HepG2 (cell line): ENCODE results near the gene ZFR2. TPM values are rescaled to one million over a fixed set of nuclear protein-coding genes. Genes with fewer than 3 reads are reported as not detected.
A peak's percentile ranks its signal among the peaks of the same experiment; 100 is the strongest.

Experiments used
- ATM ChIP-seq: fragments of 450-650 bp; IDR thresholded peaks from 2 replicates; pipeline ENCODE4 v1.7.1; 2017; ENCODE audit warnings: mild to moderate bottlenecking, borderline replicate concordance
- DR1 ChIP-seq: sonication (generic); formaldehyde crosslinking; IDR thresholded peaks from 2 replicates; pipeline ENCODE4 v1.8.0; 2021; ENCODE audit warnings: mild to moderate bottlenecking, missing genetic modification reagents, inconsistent platforms
- HDAC1 ChIP-seq: sonication (generic); formaldehyde crosslinking; IDR thresholded peaks from 2 replicates; pipeline ENCODE4 v1.5.1; 2020; ENCODE audit warnings: mild to moderate bottlenecking, missing genetic modification reagents
- HES4 ChIP-seq: sonication (generic); formaldehyde crosslinking; IDR thresholded peaks from 2 replicates; pipeline ENCODE4 v1.9.0; 2021; ENCODE audit warnings: mild to moderate bottlenecking, missing genetic modification reagents, borderline replicate concordance
- MYC ChIP-seq: sonication (generic); formaldehyde crosslinking; IDR thresholded peaks from 2 replicates; pipeline ENCODE4 v1.9.0; 2021; ENCODE audit warnings: missing genetic modification reagents, borderline replicate concordance
- PRDM15 ChIP-seq: sonication (generic); formaldehyde crosslinking; IDR thresholded peaks from 2 replicates; pipeline ENCODE4 v1.4.0; 2020; ENCODE audit warnings: missing genetic modification reagents
- SRSF9 ChIP-seq: fragments of 200-400 bp; formaldehyde crosslinking; IDR thresholded peaks from 2 replicates; pipeline ENCODE4 v1.6.1; 2018; ENCODE audit warnings: borderline replicate concordance, mild to moderate bottlenecking, low read depth, low read length; ENCODE audit not compliant: insufficient read depth, poor library complexity, severe bottlenecking
- ZFY ChIP-seq: sonication (generic); formaldehyde crosslinking; IDR thresholded peaks from 2 replicates; pipeline ENCODE4 v1.4.0; 2020; ENCODE audit warnings: missing genetic modification reagents
- ZNF619 ChIP-seq: sonication (generic); formaldehyde crosslinking; IDR thresholded peaks from 2 replicates; pipeline ENCODE4 v1.4.0; 2020; ENCODE audit warnings: mild to moderate bottlenecking, missing genetic modification reagents
- ZNF672 ChIP-seq: sonication (generic); formaldehyde crosslinking; IDR thresholded peaks from 2 replicates; pipeline ENCODE4 v1.8.1; 2022; ENCODE audit warnings: missing genetic modification reagents
- ZNF7 ChIP-seq: IDR thresholded peaks from 2 replicates; pipeline ENCODE4 v1.6.1; 2016; ENCODE audit warnings: missing biosample characterization, missing genetic modification reagents
- polyA plus RNA-seq, 8 experiments: library from polyadenylated mRNA; depleted of rRNA in 3 of 8; stranded (reverse) in 7 of 8; unstranded in 1 of 8; fragments of >200 nt; fragmentation: Illumina TruSeq in 4 of 8; extraction: Trizol in 4 of 8; gene quantifications; 2 replicates each; pipeline versions ENCODE4 v1.2.1 to v1.2.3, GENCODE V29; 2011 to 2016; ENCODE audit warnings: low read depth in 4 of 8, missing spikeins in 1 of 8, mixed read lengths in 1 of 8; ENCODE audit not compliant: insufficient read depth in 1 of 8
- total RNA-seq, 5 experiments: library from RNA; depleted of rRNA; stranded (reverse); fragments of >200 nt; fragmentation: Illumina TruSeq; extraction: Trizol; gene quantifications; 2 replicates each; pipeline ENCODE4 v1.2.3, GENCODE V29; 2016; ENCODE audit warnings: low read depth in 1 of 5
- TF ChIP-seq, protein P1 (sequence below): sonication (generic); formaldehyde crosslinking; IDR thresholded peaks from 2 replicates; pipeline ENCODE4 v1.4.0; 2020; ENCODE audit warnings: missing genetic modification reagents
- TF ChIP-seq, protein P2 (sequence below): sonication (generic); formaldehyde crosslinking; IDR thresholded peaks from 2 replicates; pipeline ENCODE4 v1.5.0; 2020; ENCODE audit warnings: missing genetic modification reagents
- TF ChIP-seq, protein P3 (sequence below): IDR thresholded peaks from 2 replicates; pipeline ENCODE4 v1.6.1; 2018; ENCODE audit warnings: missing genetic modification reagents
- TF ChIP-seq, protein P4 (sequence below): sonication (generic); formaldehyde crosslinking; IDR thresholded peaks from 2 replicates; pipeline ENCODE4 v1.5.1; 2020; ENCODE audit warnings: missing genetic modification reagents, mild to moderate bottlenecking, borderline replicate concordance

Gene ZFR2
- total and polyA plus RNA-seq, 2 of the 13 experiments (the other 11 are each of a cell fraction or from before 2014, with no cell fraction given) = 0.37 to 0.69 TPM

- TF ChIP-seq, protein P1, sequence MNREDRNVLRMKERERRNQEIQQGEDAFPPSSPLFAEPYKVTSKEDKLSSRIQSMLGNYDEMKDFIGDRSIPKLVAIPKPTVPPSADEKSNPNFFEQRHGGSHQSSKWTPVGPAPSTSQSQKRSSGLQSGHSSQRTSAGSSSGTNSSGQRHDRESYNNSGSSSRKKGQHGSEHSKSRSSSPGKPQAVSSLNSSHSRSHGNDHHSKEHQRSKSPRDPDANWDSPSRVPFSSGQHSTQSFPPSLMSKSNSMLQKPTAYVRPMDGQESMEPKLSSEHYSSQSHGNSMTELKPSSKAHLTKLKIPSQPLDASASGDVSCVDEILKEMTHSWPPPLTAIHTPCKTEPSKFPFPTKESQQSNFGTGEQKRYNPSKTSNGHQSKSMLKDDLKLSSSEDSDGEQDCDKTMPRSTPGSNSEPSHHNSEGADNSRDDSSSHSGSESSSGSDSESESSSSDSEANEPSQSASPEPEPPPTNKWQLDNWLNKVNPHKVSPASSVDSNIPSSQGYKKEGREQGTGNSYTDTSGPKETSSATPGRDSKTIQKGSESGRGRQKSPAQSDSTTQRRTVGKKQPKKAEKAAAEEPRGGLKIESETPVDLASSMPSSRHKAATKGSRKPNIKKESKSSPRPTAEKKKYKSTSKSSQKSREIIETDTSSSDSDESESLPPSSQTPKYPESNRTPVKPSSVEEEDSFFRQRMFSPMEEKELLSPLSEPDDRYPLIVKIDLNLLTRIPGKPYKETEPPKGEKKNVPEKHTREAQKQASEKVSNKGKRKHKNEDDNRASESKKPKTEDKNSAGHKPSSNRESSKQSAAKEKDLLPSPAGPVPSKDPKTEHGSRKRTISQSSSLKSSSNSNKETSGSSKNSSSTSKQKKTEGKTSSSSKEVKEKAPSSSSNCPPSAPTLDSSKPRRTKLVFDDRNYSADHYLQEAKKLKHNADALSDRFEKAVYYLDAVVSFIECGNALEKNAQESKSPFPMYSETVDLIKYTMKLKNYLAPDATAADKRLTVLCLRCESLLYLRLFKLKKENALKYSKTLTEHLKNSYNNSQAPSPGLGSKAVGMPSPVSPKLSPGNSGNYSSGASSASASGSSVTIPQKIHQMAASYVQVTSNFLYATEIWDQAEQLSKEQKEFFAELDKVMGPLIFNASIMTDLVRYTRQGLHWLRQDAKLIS (CRISPR knock-in tag) = no peak
- TF ChIP-seq PRDM15 (no peak), ATM (no peak), DR1 (CRISPR knock-in tag) (no peak), MYC (CRISPR knock-in tag) (peak; percentile 77; the same call in 1 of the 2 replicates), SRSF9 (no peak), ZNF672 (no peak), ZNF619 (no peak), HDAC1 (CRISPR knock-in tag) (peak; percentile 66; the same call in 1 of the 2 replicates), ZNF7 (no peak), ZFY (peak; percentile 71), HES4 (no peak)
- TF ChIP-seq, protein P2, sequence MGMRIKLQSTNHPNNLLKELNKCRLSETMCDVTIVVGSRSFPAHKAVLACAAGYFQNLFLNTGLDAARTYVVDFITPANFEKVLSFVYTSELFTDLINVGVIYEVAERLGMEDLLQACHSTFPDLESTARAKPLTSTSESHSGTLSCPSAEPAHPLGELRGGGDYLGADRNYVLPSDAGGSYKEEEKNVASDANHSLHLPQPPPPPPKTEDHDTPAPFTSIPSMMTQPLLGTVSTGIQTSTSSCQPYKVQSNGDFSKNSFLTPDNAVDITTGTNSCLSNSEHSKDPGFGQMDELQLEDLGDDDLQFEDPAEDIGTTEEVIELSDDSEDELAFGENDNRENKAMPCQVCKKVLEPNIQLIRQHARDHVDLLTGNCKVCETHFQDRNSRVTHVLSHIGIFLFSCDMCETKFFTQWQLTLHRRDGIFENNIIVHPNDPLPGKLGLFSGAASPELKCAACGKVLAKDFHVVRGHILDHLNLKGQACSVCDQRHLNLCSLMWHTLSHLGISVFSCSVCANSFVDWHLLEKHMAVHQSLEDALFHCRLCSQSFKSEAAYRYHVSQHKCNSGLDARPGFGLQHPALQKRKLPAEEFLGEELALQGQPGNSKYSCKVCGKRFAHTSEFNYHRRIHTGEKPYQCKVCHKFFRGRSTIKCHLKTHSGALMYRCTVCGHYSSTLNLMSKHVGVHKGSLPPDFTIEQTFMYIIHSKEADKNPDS (CRISPR knock-in tag) = no peak
- TF ChIP-seq, protein P3, sequence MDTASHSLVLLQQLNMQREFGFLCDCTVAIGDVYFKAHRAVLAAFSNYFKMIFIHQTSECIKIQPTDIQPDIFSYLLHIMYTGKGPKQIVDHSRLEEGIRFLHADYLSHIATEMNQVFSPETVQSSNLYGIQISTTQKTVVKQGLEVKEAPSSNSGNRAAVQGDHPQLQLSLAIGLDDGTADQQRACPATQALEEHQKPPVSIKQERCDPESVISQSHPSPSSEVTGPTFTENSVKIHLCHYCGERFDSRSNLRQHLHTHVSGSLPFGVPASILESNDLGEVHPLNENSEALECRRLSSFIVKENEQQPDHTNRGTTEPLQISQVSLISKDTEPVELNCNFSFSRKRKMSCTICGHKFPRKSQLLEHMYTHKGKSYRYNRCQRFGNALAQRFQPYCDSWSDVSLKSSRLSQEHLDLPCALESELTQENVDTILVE (CRISPR knock-in tag) = no peak
- TF ChIP-seq, protein P4, sequence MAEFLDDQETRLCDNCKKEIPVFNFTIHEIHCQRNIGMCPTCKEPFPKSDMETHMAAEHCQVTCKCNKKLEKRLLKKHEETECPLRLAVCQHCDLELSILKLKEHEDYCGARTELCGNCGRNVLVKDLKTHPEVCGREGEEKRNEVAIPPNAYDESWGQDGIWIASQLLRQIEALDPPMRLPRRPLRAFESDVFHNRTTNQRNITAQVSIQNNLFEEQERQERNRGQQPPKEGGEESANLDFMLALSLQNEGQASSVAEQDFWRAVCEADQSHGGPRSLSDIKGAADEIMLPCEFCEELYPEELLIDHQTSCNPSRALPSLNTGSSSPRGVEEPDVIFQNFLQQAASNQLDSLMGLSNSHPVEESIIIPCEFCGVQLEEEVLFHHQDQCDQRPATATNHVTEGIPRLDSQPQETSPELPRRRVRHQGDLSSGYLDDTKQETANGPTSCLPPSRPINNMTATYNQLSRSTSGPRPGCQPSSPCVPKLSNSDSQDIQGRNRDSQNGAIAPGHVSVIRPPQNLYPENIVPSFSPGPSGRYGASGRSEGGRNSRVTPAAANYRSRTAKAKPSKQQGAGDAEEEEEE (CRISPR knock-in tag) = no peak
Observed at GRCh38 chr19:3762501-3763459, 106.1 kb downstream of the ZFR2 start, which contains the start of gene MRPL54 (continued).
